Measurements from ENCODE around the gene LDAH.

The LDAH gene

DNA sequence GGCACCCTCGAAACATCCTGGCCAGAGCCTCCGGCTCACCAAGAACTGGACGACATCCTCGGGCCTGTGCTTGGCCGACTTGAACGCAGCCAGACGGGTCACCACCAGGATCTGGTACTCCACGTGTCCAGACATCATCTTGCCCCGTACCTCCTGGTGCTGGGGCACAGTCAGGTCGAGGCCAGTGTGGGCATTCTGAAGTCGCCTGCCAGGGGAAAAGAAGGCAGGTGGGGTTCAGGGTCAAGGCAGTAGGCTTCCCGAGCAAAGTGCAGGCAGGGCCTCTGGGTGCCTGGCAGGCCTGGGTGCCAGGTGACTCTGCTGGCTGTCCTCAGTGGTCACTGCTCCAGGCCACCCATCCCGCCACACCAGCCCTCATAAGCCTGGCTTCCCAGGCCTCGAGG lies 177.6 kb downstream of the LDAH start:
- Histone ChIP-seq H3K36me3 (ENCODE audit: control insufficient read depth in 4 of 4, insufficient read depth in 4 of 4, low read length in 3 of 4) (peaks cover 0 to 41% (median 18%) of the 10 kb centered on the region in 4 experiments), H3K4me1 (ENCODE audit: control extremely low read depth in 1 of 4, control insufficient read depth in 4 of 4, insufficient read depth in 4 of 4, low read length in 3 of 4) (peaks cover 0 to 12% (median 6%) of the 10 kb centered on the region in 4 experiments), H3K27me3 (replicated peaks in 2 of 5; ENCODE audit: control insufficient read depth in 4 of 5, insufficient read depth in 5 of 5, low read length in 4 of 5) (no peaks in the 10 kb centered on the region), H3K27ac (ENCODE audit: insufficient read depth in 1 of 2, low read depth in 1 of 2, low read length in 2 of 2, poor library complexity in 1 of 2, severe bottlenecking in 2 of 2) (no peak overlapping the region), H3K9me3 (ENCODE audit: control extremely low read depth in 1 of 5, control insufficient read depth in 4 of 5, insufficient read depth in 2 of 5, low read depth in 1 of 5, low read length in 4 of 5) (no peaks in the 10 kb centered on the region), H3K4me3 (ENCODE audit: control insufficient read depth in 1 of 7, extremely low read depth in 1 of 7, insufficient read depth in 4 of 7, low read depth in 2 of 7, low read length in 6 of 7) (no peak overlapping the region)
- 97% methylated on average over 13 of the region's 14 CpGs for WGBS (ENCODE audit: insufficient coverage)
- POLR2A ChIA-PET, result no interaction called here
- DNase-seq, result no peak
- CTCF ChIA-PET, result interaction anchor here (4.7 kb wide), 1 partner anchor 206 kb away, joined by 52 read pairs; no protein-coding TSS in a partner anchor

DNA sequence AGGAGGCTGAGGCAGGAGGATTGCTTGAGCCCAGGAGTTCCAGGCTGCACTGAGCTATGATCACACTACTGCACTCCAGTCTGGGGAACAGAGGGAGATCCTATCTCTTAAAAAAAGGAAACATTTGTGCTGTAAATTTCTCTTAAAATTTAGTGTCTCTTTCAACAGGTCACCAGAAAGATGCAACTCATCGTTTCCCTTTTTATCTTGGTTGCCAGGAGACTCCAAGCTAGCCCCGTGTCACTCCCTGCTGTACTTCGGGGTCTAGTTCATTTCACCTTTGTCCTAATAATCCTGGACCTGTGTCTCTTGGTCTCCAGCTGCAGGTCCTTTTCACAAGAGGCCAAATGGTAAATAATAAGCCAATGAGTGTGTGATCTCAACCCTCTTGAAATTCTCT lies 179.1 kb downstream of the LDAH start:
- Histone ChIP-seq H3K27me3 (replicated peaks in 2 of 5; ENCODE audit: control insufficient read depth in 4 of 5, insufficient read depth in 5 of 5, low read length in 4 of 5) (no peaks in the 10 kb centered on the region), H3K4me3 (ENCODE audit: control insufficient read depth in 1 of 7, extremely low read depth in 1 of 7, insufficient read depth in 4 of 7, low read depth in 2 of 7, low read length in 6 of 7) (no peak overlapping the region), H3K4me1 (ENCODE audit: control extremely low read depth in 1 of 4, control insufficient read depth in 4 of 4, insufficient read depth in 4 of 4, low read length in 3 of 4) (peaks cover 0 to 6% (median 0%) of the 10 kb centered on the region in 4 experiments), H3K36me3 (ENCODE audit: control insufficient read depth in 4 of 4, insufficient read depth in 4 of 4, low read length in 3 of 4) (peaks cover 0 to 51% (median 23%) of the 10 kb centered on the region in 4 experiments), H3K9me3 (ENCODE audit: control extremely low read depth in 1 of 5, control insufficient read depth in 4 of 5, insufficient read depth in 2 of 5, low read depth in 1 of 5, low read length in 4 of 5) (no peaks in the 10 kb centered on the region), H3K27ac (ENCODE audit: insufficient read depth in 1 of 2, low read depth in 1 of 2, low read length in 2 of 2, poor library complexity in 1 of 2, severe bottlenecking in 2 of 2) (no peak overlapping the region)
- DNase-seq, result no peak
- WGBS (ENCODE audit: insufficient coverage), result 60% methylated on average over 3 of the region's 3 CpGs
- POLR2A ChIA-PET, result no interaction called here
- CTCF ChIA-PET, result interaction anchor here (0.6 to 7.8 kb wide), 21 partner anchors 13 to 308 kb away, joined by 3 to 52 read pairs (median 4); partner anchors contain the start of gene LDAH

- Histone ChIP-seq H3K4me3 (ENCODE audit: control insufficient read depth in 1 of 7, extremely low read depth in 1 of 7, insufficient read depth in 4 of 7, low read depth in 2 of 7, low read length in 6 of 7) (no peak overlapping the region), H3K36me3 (ENCODE audit: control insufficient read depth in 4 of 4, insufficient read depth in 4 of 4, low read length in 3 of 4) (peaks cover 0 to 53% (median 23%) of the 10 kb centered on the region in 4 experiments), H3K27me3 (replicated peaks in 2 of 5; ENCODE audit: control insufficient read depth in 4 of 5, insufficient read depth in 5 of 5, low read length in 4 of 5) (no peaks in the 10 kb centered on the region), H3K27ac (ENCODE audit: insufficient read depth in 1 of 2, low read depth in 1 of 2, low read length in 2 of 2, poor library complexity in 1 of 2, severe bottlenecking in 2 of 2) (no peak overlapping the region), H3K4me1 (ENCODE audit: control extremely low read depth in 1 of 4, control insufficient read depth in 4 of 4, insufficient read depth in 4 of 4, low read length in 3 of 4) (peaks cover 0 to 6% (median 0%) of the 10 kb centered on the region in 4 experiments), H3K9me3 (ENCODE audit: control extremely low read depth in 1 of 5, control insufficient read depth in 4 of 5, insufficient read depth in 2 of 5, low read depth in 1 of 5, low read length in 4 of 5) (no peaks in the 10 kb centered on the region)
- ChIA-PET POLR2A (no interaction called here), CTCF (interaction anchor here (0.7 to 7.8 kb wide), 31 partner anchors 7 to 324 kb away, joined by 3 to 52 read pairs (median 5); partner anchors contain the start of genes HS1BP3, LDAH and RHOB)
- DNase-seq, result no peak
- WGBS (ENCODE audit: insufficient coverage), result 96% methylated on average over 5 of the region's 7 CpGs
Measured at GRCh38 chr2:20643060-20643459, 179.8 kb downstream of the LDAH start.

- CTCF ChIA-PET, result interaction anchor here (0.6 to 7.8 kb wide), 35 partner anchors 8 to 350 kb away, joined by 3 to 52 read pairs (median 5); partner anchors contain the start of genes HS1BP3 and RHOB
- no peak overlapping the region for H3K27ac ChIP-seq (ENCODE audit: insufficient read depth in 1 of 2, low read depth in 1 of 2, low read length in 2 of 2, poor library complexity in 1 of 2, severe bottlenecking in 2 of 2)
- WGBS (ENCODE audit: insufficient coverage), result 41% methylated on average over 22 of the region's 26 CpGs
Measured at GRCh38 chr2:20642055-20642971, 180.6 kb downstream of the LDAH start.

GRCh38 chr2:20641123-20641985 lies 181.5 kb downstream of the LDAH start:
- Histone ChIP-seq H3K27me3 (replicated peaks in 2 of 5; ENCODE audit: control insufficient read depth in 4 of 5, insufficient read depth in 5 of 5, low read length in 4 of 5) (no peaks in the 10 kb centered on the region), H3K4me3 (ENCODE audit: control insufficient read depth in 1 of 7, extremely low read depth in 1 of 7, insufficient read depth in 4 of 7, low read depth in 2 of 7, low read length in 6 of 7) (no peak overlapping the region), H3K27ac (ENCODE audit: insufficient read depth in 1 of 2, low read depth in 1 of 2, low read length in 2 of 2, poor library complexity in 1 of 2, severe bottlenecking in 2 of 2) (no peak overlapping the region), H3K4me1 (ENCODE audit: control extremely low read depth in 1 of 4, control insufficient read depth in 4 of 4, insufficient read depth in 4 of 4, low read length in 3 of 4) (peaks cover 0 to 6% (median 0%) of the 10 kb centered on the region in 4 experiments), H3K9me3 (ENCODE audit: control extremely low read depth in 1 of 5, control insufficient read depth in 4 of 5, insufficient read depth in 2 of 5, low read depth in 1 of 5, low read length in 4 of 5) (no peaks in the 10 kb centered on the region), H3K36me3 (ENCODE audit: control insufficient read depth in 4 of 4, insufficient read depth in 4 of 4, low read length in 3 of 4) (peaks cover 0 to 56% (median 27%) of the 10 kb centered on the region in 4 experiments)
- no peak for DNase-seq
- 93% methylated on average over 21 of the region's 23 CpGs for WGBS (ENCODE audit: insufficient coverage)
- ChIA-PET CTCF (interaction anchor here (0.8 to 7.8 kb wide), 21 partner anchors 9 to 316 kb away, joined by 3 to 52 read pairs (median 6); partner anchors contain the start of genes HS1BP3 and RHOB), POLR2A (interaction anchor here (1.2 kb wide), 1 partner anchor 194 kb away, joined by 4 read pairs; the partner anchor contains the start of gene RHOB)

More at GRCh38 chr2:20642055-20642971, 180.6 kb downstream of the LDAH start:
- DNase-seq, result peak; percentile 53 to 77 (median 76)
- Histone ChIP-seq H3K36me3 (ENCODE audit: control insufficient read depth in 4 of 4, insufficient read depth in 4 of 4, low read length in 3 of 4) (peaks cover 0 to 60% (median 26%) of the 10 kb centered on the region in 4 experiments), H3K4me1 (ENCODE audit: control extremely low read depth in 1 of 4, control insufficient read depth in 4 of 4, insufficient read depth in 4 of 4, low read length in 3 of 4) (peaks cover 0 to 6% (median 0%) of the 10 kb centered on the region in 4 experiments), H3K4me3 (ENCODE audit: control insufficient read depth in 1 of 7, extremely low read depth in 1 of 7, insufficient read depth in 4 of 7, low read depth in 2 of 7, low read length in 6 of 7) (no peak overlapping the region), H3K9me3 (ENCODE audit: control extremely low read depth in 1 of 5, control insufficient read depth in 4 of 5, insufficient read depth in 2 of 5, low read depth in 1 of 5, low read length in 4 of 5) (no peaks in the 10 kb centered on the region), H3K27me3 (replicated peaks in 2 of 5; ENCODE audit: control insufficient read depth in 4 of 5, insufficient read depth in 5 of 5, low read length in 4 of 5) (no peaks in the 10 kb centered on the region)
- POLR2A ChIA-PET, result interaction anchor here (1.2 kb wide), 1 partner anchor 195 kb away, joined by 4 read pairs; the partner anchor contains the start of gene RHOB

DNA sequence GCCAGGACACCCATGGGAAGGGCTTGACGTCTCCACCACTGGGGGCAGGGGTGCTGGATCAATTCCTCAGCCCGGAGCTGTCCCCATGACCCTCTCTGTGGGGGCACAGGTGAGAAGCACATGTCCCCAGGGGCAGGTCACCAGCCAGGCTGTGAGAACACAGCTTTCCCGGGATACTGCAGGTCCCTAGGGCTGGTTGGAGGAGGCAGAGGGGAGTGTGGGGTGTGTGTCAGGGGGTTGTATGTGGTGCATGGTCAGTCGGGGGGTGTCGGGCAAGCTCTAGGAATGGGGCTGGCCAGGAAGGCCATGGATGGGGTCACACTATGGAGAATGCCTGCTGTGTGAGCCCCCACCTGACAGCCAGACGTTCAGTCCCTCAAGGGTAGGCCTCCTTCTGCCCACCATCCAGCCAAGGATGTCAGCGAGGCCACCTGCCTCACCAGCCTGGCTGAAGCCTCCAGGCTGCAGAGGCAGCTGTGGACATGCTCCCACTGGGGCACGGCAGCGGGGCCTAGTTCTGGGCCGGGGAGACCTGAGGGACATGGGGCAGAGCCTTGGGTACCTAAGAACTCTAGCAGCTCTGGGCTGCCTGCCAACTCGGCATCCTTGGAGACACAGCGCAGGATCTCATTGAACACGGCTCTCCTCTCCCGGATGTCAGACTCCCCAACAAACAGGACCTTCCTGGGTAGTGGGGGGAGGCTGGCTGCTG lies 182.3 kb downstream of the LDAH start:
- H3K27ac ChIP-seq (ENCODE audit: insufficient read depth in 1 of 2, low read depth in 1 of 2, low read length in 2 of 2, poor library complexity in 1 of 2, severe bottlenecking in 2 of 2), result no peak overlapping the region
- H3K9me3 ChIP-seq (ENCODE audit: control extremely low read depth in 1 of 5, control insufficient read depth in 4 of 5, insufficient read depth in 2 of 5, low read depth in 1 of 5, low read length in 4 of 5), result no peaks in the 10 kb centered on the region
- no peak overlapping the region for H3K4me3 ChIP-seq (ENCODE audit: control insufficient read depth in 1 of 7, extremely low read depth in 1 of 7, insufficient read depth in 4 of 7, low read depth in 2 of 7, low read length in 6 of 7)
- no peaks in the 10 kb centered on the region for H3K27me3 ChIP-seq (replicated peaks in 2 of 5; ENCODE audit: control insufficient read depth in 4 of 5, insufficient read depth in 5 of 5, low read length in 4 of 5)
- H3K4me1 ChIP-seq (ENCODE audit: control extremely low read depth in 1 of 4, control insufficient read depth in 4 of 4, insufficient read depth in 4 of 4, low read length in 3 of 4), result peaks cover 0 to 6% (median 0%) of the 10 kb centered on the region in 4 experiments
- 98% methylated on average over 8 of the region's 14 CpGs for WGBS (ENCODE audit: insufficient coverage)
- H3K36me3 ChIP-seq (ENCODE audit: control insufficient read depth in 4 of 4, insufficient read depth in 4 of 4, low read length in 3 of 4), result peaks cover 0 to 54% (median 29%) of the 10 kb centered on the region in 4 experiments
- DNase-seq, result no peak
- CTCF ChIA-PET, result interaction anchor here (0.6 to 7.8 kb wide), 12 partner anchors 10 to 244 kb away, joined by 3 to 52 read pairs (median 13); partner anchors contain the start of genes HS1BP3 and RHOB
- POLR2A ChIA-PET, result interaction anchor here (0.6 to 0.7 kb wide), 2 partner anchors 152 to 303 kb away, joined by 3 to 4 read pairs; no protein-coding TSS in a partner anchor
